ENCODE measurements around the gene IL1RN. TPM values are rescaled to one million over a fixed set of nuclear protein-coding genes. Genes with fewer than 3 reads are reported as not detected.

Gene IL1RN
- total RNA-seq, 1 donor from 2014 or later = not detected

DNA sequence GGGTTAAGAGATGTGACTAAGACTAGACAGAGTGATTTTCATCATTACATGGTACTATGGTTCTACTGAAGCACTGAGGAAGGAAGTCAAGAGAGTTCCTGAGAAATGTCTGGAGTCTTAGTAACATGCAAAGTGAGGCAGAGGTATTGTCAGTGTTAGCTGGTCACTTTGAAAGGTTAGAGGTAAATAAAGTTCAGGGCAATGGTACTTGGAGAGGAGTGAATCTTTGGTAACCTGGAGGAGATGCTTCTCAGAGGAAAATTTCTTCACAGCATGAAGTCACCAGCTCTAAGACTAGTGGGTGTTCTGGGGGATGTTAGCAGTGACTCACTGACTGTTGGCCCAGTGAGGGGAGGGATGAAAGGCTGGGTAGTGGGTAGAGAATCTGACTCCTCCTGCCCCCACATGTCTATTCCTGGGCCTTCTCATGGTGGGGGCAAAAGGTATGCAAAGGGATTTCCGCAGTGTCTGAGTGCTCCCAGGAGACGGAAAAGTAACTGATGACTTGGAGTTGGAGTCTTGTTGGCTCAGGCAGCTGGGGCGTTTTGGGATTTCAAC lies 23.3 kb upstream of the IL1RN start:
- Mint-ChIP-seq H3K27ac (ENCODE audit: unreplicated experiment) (no peak overlapping the region), H3K4me1 (ENCODE audit: unreplicated experiment) (no peaks in the 10 kb centered on the region), H3K9me3 (ENCODE audit: unreplicated experiment) (peaks cover 5% of the 10 kb centered on the region), H3K4me3 (ENCODE audit: unreplicated experiment) (no peak overlapping the region), H3K27me3 (ENCODE audit: unreplicated experiment) (peaks cover 48% of the 10 kb centered on the region), H3K36me3 (ENCODE audit: unreplicated experiment) (no peaks in the 10 kb centered on the region)
- DNase-seq (ENCODE audit: extremely low spot score, unreplicated experiment) = no peak
- TF ChIP-seq, protein P1, sequence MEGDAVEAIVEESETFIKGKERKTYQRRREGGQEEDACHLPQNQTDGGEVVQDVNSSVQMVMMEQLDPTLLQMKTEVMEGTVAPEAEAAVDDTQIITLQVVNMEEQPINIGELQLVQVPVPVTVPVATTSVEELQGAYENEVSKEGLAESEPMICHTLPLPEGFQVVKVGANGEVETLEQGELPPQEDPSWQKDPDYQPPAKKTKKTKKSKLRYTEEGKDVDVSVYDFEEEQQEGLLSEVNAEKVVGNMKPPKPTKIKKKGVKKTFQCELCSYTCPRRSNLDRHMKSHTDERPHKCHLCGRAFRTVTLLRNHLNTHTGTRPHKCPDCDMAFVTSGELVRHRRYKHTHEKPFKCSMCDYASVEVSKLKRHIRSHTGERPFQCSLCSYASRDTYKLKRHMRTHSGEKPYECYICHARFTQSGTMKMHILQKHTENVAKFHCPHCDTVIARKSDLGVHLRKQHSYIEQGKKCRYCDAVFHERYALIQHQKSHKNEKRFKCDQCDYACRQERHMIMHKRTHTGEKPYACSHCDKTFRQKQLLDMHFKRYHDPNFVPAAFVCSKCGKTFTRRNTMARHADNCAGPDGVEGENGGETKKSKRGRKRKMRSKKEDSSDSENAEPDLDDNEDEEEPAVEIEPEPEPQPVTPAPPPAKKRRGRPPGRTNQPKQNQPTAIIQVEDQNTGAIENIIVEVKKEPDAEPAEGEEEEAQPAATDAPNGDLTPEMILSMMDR (IDR thresholded peaks at IDR 0.05) = no peak

DNA sequence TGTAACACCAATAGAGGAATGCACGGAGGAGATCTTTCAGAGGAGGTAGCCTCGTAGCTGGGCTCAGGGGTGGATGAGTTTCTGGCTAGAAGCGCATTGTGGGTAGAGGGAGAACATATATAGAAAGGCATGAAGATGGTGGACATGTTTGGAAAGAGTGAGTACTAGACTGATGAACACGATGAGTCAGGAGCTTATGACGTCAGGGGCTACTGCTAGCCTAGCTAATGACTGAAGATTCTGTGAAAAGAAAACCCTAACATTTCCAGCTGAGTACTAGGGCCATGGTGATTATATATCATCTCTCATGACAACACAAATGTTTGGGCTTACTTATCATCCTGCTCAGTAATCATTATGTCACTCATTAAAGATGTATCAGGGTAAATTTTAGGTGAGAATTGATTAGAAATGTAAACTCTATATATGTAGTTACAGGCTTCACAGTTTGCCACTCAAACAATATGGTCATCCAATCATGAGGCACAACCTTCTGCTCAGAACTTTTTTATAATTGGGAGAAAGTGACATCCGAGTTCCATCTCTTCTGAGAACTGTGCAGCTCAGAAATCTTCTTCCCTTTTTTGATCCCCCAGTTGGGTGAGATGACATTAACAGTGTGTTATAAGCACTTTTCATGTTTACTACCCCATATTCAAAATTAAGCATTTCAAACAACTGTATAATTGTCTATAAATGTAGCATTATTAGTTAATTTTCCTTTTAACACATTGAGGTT lies 22.2 kb upstream of the IL1RN start:
- no peak for DNase-seq (ENCODE audit: extremely low spot score, unreplicated experiment)

DNA sequence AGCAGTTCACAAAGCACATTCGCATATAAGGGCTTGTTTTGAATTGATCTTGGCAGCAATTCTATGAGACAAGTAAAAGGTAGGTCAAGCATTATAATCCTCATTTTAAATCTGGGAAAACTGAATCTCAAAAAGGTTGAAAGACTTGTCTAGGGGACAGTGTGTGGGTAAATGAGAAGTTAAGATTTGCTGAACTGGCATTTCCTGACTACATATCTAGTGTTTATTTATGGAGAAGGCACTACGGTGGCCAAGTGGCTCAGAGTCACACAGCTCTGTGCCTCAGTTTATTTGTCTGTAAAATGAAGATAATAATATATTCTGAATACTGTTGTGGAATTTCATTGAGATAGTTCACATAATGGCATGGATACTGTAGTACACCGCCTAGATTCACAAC lies 16.3 kb upstream of the IL1RN start:
- TF ChIP-seq, protein P1 (IDR thresholded peaks at IDR 0.05) = no peak
- H3K9me3 Mint-ChIP-seq (ENCODE audit: unreplicated experiment) = no peaks in the 10 kb centered on the region
- H3K4me3 Mint-ChIP-seq (ENCODE audit: unreplicated experiment) = no peak overlapping the region
- no peak overlapping the region for H3K27ac Mint-ChIP-seq (ENCODE audit: unreplicated experiment)
- H3K4me1 Mint-ChIP-seq (ENCODE audit: unreplicated experiment) = no peaks in the 10 kb centered on the region
- peaks cover 33% of the 10 kb centered on the region for H3K27me3 Mint-ChIP-seq (ENCODE audit: unreplicated experiment)
- no peaks in the 10 kb centered on the region for H3K36me3 Mint-ChIP-seq (ENCODE audit: unreplicated experiment)
- no peak for DNase-seq (ENCODE audit: extremely low spot score, unreplicated experiment)

More for the DNA sequence above, 22.2 kb upstream of the IL1RN start:
- H3K36me3 Mint-ChIP-seq (ENCODE audit: unreplicated experiment) = no peaks in the 10 kb centered on the region
- H3K27me3 Mint-ChIP-seq (ENCODE audit: unreplicated experiment) = peaks cover 58% of the 10 kb centered on the region
- TF ChIP-seq, protein P1 (IDR thresholded peaks at IDR 0.05) = no peak
- no peak overlapping the region for H3K4me3 Mint-ChIP-seq (ENCODE audit: unreplicated experiment)
- peaks cover 5% of the 10 kb centered on the region for H3K9me3 Mint-ChIP-seq (ENCODE audit: unreplicated experiment)
- no peaks in the 10 kb centered on the region for H3K4me1 Mint-ChIP-seq (ENCODE audit: unreplicated experiment)
- no peak overlapping the region for H3K27ac Mint-ChIP-seq (ENCODE audit: unreplicated experiment)

- Mint-ChIP-seq H3K4me3 (ENCODE audit: unreplicated experiment) (no peak overlapping the region), H3K27me3 (ENCODE audit: unreplicated experiment) (peaks cover 28% of the 10 kb centered on the region), H3K27ac (ENCODE audit: unreplicated experiment) (no peak overlapping the region), H3K9me3 (ENCODE audit: unreplicated experiment) (no peaks in the 10 kb centered on the region), H3K4me1 (ENCODE audit: unreplicated experiment) (no peaks in the 10 kb centered on the region), H3K36me3 (ENCODE audit: unreplicated experiment) (no peaks in the 10 kb centered on the region)
- DNase-seq (ENCODE audit: extremely low spot score, unreplicated experiment) = no peak
- TF ChIP-seq, protein P1 (IDR thresholded peaks at IDR 0.05) = no peak
Observed at GRCh38 chr2:113111823-113112287, 15.5 kb upstream of the IL1RN start.

- H3K4me3 Mint-ChIP-seq (ENCODE audit: unreplicated experiment) = no peak overlapping the region
- TF ChIP-seq, protein P1 (IDR thresholded peaks at IDR 0.05) = no peak
- H3K36me3 Mint-ChIP-seq (ENCODE audit: unreplicated experiment) = no peaks in the 10 kb centered on the region
- no peak for DNase-seq (ENCODE audit: extremely low spot score, unreplicated experiment)
- no peaks in the 10 kb centered on the region for H3K4me1 Mint-ChIP-seq (ENCODE audit: unreplicated experiment)
- H3K27ac Mint-ChIP-seq (ENCODE audit: unreplicated experiment) = no peak overlapping the region
- H3K9me3 Mint-ChIP-seq (ENCODE audit: unreplicated experiment) = no peaks in the 10 kb centered on the region
- H3K27me3 Mint-ChIP-seq (ENCODE audit: unreplicated experiment) = peaks cover 25% of the 10 kb centered on the region
Observed at GRCh38 chr2:113112441-113112840, 15.0 kb upstream of the IL1RN start.

All from osteocyte (in vitro differentiated cells).